Panc1 (cell line): ENCODE results near the gene TMCO4. TPM values are rescaled to one million over a fixed set of nuclear protein-coding genes. Genes with fewer than 3 reads are reported as not detected.

ENCODE experiments used
- ATAC-seq: fragments of 200-7000 bp; cut with Tn5 transposase; 2 replicates; pipeline ENCODE4 v1.9.1; 2020; ENCODE audit warnings: mild to moderate bottlenecking, moderate library complexity
- BruUV-seq: library from RNA; stranded (reverse); fragments of 400-500 nt; replicated peaks from 2 replicates; lab custom pipeline; 2021; lab: Mats Ljungman, UMichigan
- CTCF ChIA-PET: fragments of 300-600 bp; sonication (Branson Sonifier 250); formaldehyde crosslinking; loops from one replicate; lab custom pipeline; 2022; ENCODE audit warnings: antibody characterized with exemption; lab: Charles Lee
- POLR2A ChIA-PET: fragments of 300-600 bp; sonication (Branson Sonifier 250); formaldehyde crosslinking; loops from one replicate; lab custom pipeline; 2022; ENCODE audit warnings: antibody characterized with exemption; lab: Charles Lee
- DNase-seq: peaks from one replicate; pipeline ENCODE4 v3.0.0-alpha.2; 2010; ENCODE audit warnings: low read depth, low spot score
- H3K27ac ChIP-seq: 2 replicates; pipeline ENCODE4 v1.5.1; 2011; ENCODE audit warnings: mild to moderate bottlenecking, low read length, inconsistent platforms
- H3K27me3 ChIP-seq: fragments of 200-500 bp; sonication (Bioruptor generic); 2 replicates; pipeline ENCODE4 v1.6.0; 2014; ENCODE audit warnings: low read length, inconsistent platforms; ENCODE audit not compliant: control insufficient read depth, insufficient read depth
- H3K36me3 ChIP-seq: fragments of 200-500 bp; sonication (Bioruptor generic); 2 replicates; pipeline ENCODE4 v1.5.1; 2014; ENCODE audit warnings: inconsistent platforms, mild to moderate bottlenecking, low read length, moderate library complexity; ENCODE audit not compliant: control insufficient read depth, insufficient read depth
- H3K4me1 ChIP-seq: 2 replicates; pipeline ENCODE4 v1.5.1; 2011; ENCODE audit warnings: inconsistent platforms, mild to moderate bottlenecking, low read length, moderate library complexity; ENCODE audit not compliant: control insufficient read depth, insufficient read depth
- H3K4me3 ChIP-seq, 2 experiments: 2 replicates each; pipeline ENCODE4 v1.5.1; 2011 to 2012; ENCODE audit warnings: low read depth in 2 of 2, low read length in 2 of 2, mild to moderate bottlenecking in 2 of 2, inconsistent platforms in 1 of 2, moderate library complexity in 1 of 2
- H3K9me3 ChIP-seq: fragments of 200-500 bp; sonication (Bioruptor generic); 2 replicates; pipeline ENCODE4 v1.5.1; 2014; ENCODE audit warnings: low read depth, mild to moderate bottlenecking, inconsistent platforms, low read length, moderate library complexity; ENCODE audit not compliant: control insufficient read depth, insufficient read depth
- CTCF ChIP-seq: fragments of 450-650 bp; IDR thresholded peaks from 2 replicates; pipeline ENCODE4 v1.5.1; 2017; ENCODE audit warnings: mild to moderate bottlenecking
- POLR2AphosphoS5 ChIP-seq: IDR thresholded peaks from 2 replicates; pipeline ENCODE4 v1.6.1; 2012; ENCODE audit warnings: mild to moderate bottlenecking, low read depth, low read length, moderate library complexity
- REST ChIP-seq, 2 experiments: IDR thresholded peaks; 2 replicates each; pipeline ENCODE4 v1.6.1; 2011 to 2012; ENCODE audit warnings: low read depth in 2 of 2, control low read depth in 1 of 2, low read length in 1 of 2, mild to moderate bottlenecking in 1 of 2, moderate library complexity in 1 of 2; ENCODE audit not compliant: insufficient read depth in 1 of 2
- SIN3A ChIP-seq: IDR thresholded peaks from 2 replicates; pipeline ENCODE4 v1.6.1; 2012; ENCODE audit warnings: low read depth, mild to moderate bottlenecking, low read length, moderate library complexity, borderline replicate concordance; ENCODE audit not compliant: insufficient read depth
- TCF7L2 ChIP-seq: IDR thresholded peaks from 2 replicates; pipeline ENCODE4 v1.6.1; 2011; ENCODE audit warnings: mild to moderate bottlenecking, low read depth, low read length, inconsistent platforms
- in situ Hi-C: cut with HindIII; loops from 2 replicates; pipeline ENCODE4 v1.10.0; 2016; ENCODE audit warnings: low sequenced_read_pairs, low pct_unique_long_range_greater_than_20kb
- intact Hi-C: fragments of 100-400 bp; cut with micrococcal nuclease; formaldehyde crosslinking; loops from one replicate; pipeline ENCODE4 v1.10.0; 2022; ENCODE audit not compliant: unreplicated experiment
- total RNA-seq: library from RNA; stranded (reverse); gene quantifications from one replicate; pipeline ENCODE4 v1.2.1, GENCODE V29; 2021; ENCODE audit not compliant: unreplicated experiment

TMCO4 gene
- total RNA-seq, 1 experiment from 2014 or later: 13.2 TPM

- intact Hi-C loops (no loop called here), in situ Hi-C loops (no loop called here)
- no peak overlapping the region for H3K27ac ChIP-seq
- H3K4me3 ChIP-seq: no peak overlapping the region
- DNase-seq: no peak
- no peaks in the 10 kb centered on the region for H3K36me3 ChIP-seq
- ChIA-PET CTCF (interaction anchor here (0.6 kb wide), 1 partner anchor 1238 kb away, joined by 7 read pairs; no protein-coding TSS in a partner anchor), POLR2A (interaction anchor here (0.6 kb wide), 1 partner anchor 31 kb away, joined by 12 read pairs; no protein-coding TSS in a partner anchor)
- H3K9me3 ChIP-seq: no peaks in the 10 kb centered on the region
- H3K4me1 ChIP-seq: no peaks in the 10 kb centered on the region
- no peaks in the 10 kb centered on the region for H3K27me3 ChIP-seq
- BruUV-seq: no TSS peak
- no peak for ATAC-seq
- no peak for TF ChIP-seq POLR2AphosphoS5
- no peak for TF ChIP-seq SIN3A
- TF ChIP-seq REST (IDR thresholded peaks at IDR 0.05; ENCODE audit: insufficient read depth in 1 of 2, low read depth in 2 of 2, low read length in 1 of 2): no peak
- no peak for TF ChIP-seq CTCF
- TF ChIP-seq TCF7L2: no peak
Measured at GRCh38 chr1:19837866-19838265, 38.1 kb upstream of the TMCO4 start.

- H3K9me3 ChIP-seq: no peaks in the 10 kb centered on the region
- no peak overlapping the region for H3K27ac ChIP-seq
- ATAC-seq: no peak
- no peak for DNase-seq
- H3K36me3 ChIP-seq: no peaks in the 10 kb centered on the region
- no peak overlapping the region for H3K4me3 ChIP-seq
- in situ Hi-C loops (no loop called here), intact Hi-C loops (no loop called here)
- BruUV-seq: no TSS peak
- CTCF ChIA-PET: no interaction called here
- peaks cover 4% of the 10 kb centered on the region; the same call in 1 of the 2 replicates for H3K27me3 ChIP-seq
- TF ChIP-seq SIN3A (no peak), REST (IDR thresholded peaks at IDR 0.05; ENCODE audit: insufficient read depth in 1 of 2, low read depth in 2 of 2, low read length in 1 of 2) (no peak), CTCF (no peak), TCF7L2 (no peak), POLR2AphosphoS5 (no peak)
- no peaks in the 10 kb centered on the region for H3K4me1 ChIP-seq
- POLR2A ChIA-PET: no interaction called here
Measured at GRCh38 chr1:19835578-19835977, 35.9 kb upstream of the TMCO4 start.
